ENCODE results near the gene MUS81.
A peak's percentile ranks its signal among the peaks of the same experiment; 100 is the strongest.
"Not testable (repeated sequence)": the region's sequence is repeated elsewhere in the genome, so short reads cannot be mapped to it uniquely, and the experiment has no call there.

- TF ChIP-seq CTCF (IDR thresholded peaks at IDR 0.05); CBX8 (IDR thresholded peaks at IDR 0.05); HDAC2 (IDR thresholded peaks at IDR 0.05); REST (IDR thresholded peaks at IDR 0.05); POLR2A (IDR thresholded peaks at IDR 0.05; ENCODE audit: low read length); CHD2 (IDR thresholded peaks at IDR 0.05; ENCODE audit: low read length, partially characterized antibody); RNF2 (IDR thresholded peaks at IDR 0.05; ENCODE audit: borderline replicate concordance, low read depth): not testable (repeated sequence)
- TF ChIP-seq PBX3 (IDR thresholded peaks at IDR 0.05), result 0 out of 2 replicates have a peak, but pooled peaks have one; percentile 44
Measured at GRCh38 chr11:65892137-65892540, 31.9 kb downstream of the MUS81 start.
